ENCODE measurements around the gene FTSJ1. TPM values are rescaled to one million over a fixed set of nuclear protein-coding genes. Genes with fewer than 3 reads are reported as not detected.

FTSJ1 gene
- total and polyA plus RNA-seq, 11 donors, result 13.6 to 62.4 (median 18.1) TPM

GRCh38 chrX:48476919-48477318 is 920 bp downstream of the FTSJ1 start:
- DNase-seq (no peak), ATAC-seq (no peak)
- peaks cover 0 to 8% (median 0%) of the 10 kb centered on the region in 12 donors for H3K4me1 ChIP-seq
- peak overlapping the region in 1 of 12 donors; percentile 87 for H3K27ac ChIP-seq
- H3K36me3 ChIP-seq, result peaks cover 0 to 9% (median 0%) of the 10 kb centered on the region in 9 donors
- no peaks in the 10 kb centered on the region for H3K9me3 ChIP-seq
- no peak for TF ChIP-seq POLR2A (IDR thresholded peaks at IDR 0.05)
- TF ChIP-seq CTCF (IDR thresholded peaks at IDR 0.05), result no peak
- intact Hi-C loops (cut with DNase I), result loop anchor here in 1 of 10 donors (10.0 kb wide), 1 partner anchor 402 kb away; the partner anchor contains the start of gene ZNF630
- H3K27me3 ChIP-seq, result no peaks in the 10 kb centered on the region
- WGBS, 4 donors, result 64 to 78% (median 74%) methylated on average over 4 of the region's 4 CpGs
- peak overlapping the region in 10 of 12 donors; percentile 60 to 82 (median 74) for H3K4me3 ChIP-seq

GRCh38 chrX:48477960-48478755 is 2.2 kb downstream of the FTSJ1 start:
- Histone ChIP-seq H3K27me3 (no peaks in the 10 kb centered on the region), H3K9me3 (no peaks in the 10 kb centered on the region), H3K4me1 (peaks cover 0 to 8% (median 0%) of the 10 kb centered on the region in 12 donors), H3K36me3 (peaks cover 0 to 20% (median 5%) of the 10 kb centered on the region in 9 donors), H3K4me3 (no peak overlapping the region), H3K27ac (no peak overlapping the region)
- ATAC-seq (no peak), DNase-seq (no peak)
- intact Hi-C loops (cut with DNase I), result loop anchor here in 1 of 10 donors (10.0 kb wide), 1 partner anchor 403 kb away; the partner anchor contains the start of gene ZNF630
- 89 to 94% (median 92%) methylated on average over 19 of the region's 19 CpGs for WGBS, 4 donors
- TF ChIP-seq CTCF (IDR thresholded peaks at IDR 0.05), result no peak

- H3K4me3 ChIP-seq, result no peak overlapping the region
- peaks cover 0 to 26% (median 12%) of the 10 kb centered on the region in 9 donors for H3K36me3 ChIP-seq
- intact Hi-C loops (cut with DNase I), result loop anchor here in 1 of 10 donors (10.0 kb wide), 1 partner anchor 404 kb away; the partner anchor contains the start of gene ZNF630
- WGBS, 4 donors, result 73 to 95% (median 80%) methylated on average over 5 of the region's 5 CpGs
- no peak for ATAC-seq
- peaks cover 0 to 8% (median 0%) of the 10 kb centered on the region in 12 donors for H3K4me1 ChIP-seq
- H3K27ac ChIP-seq, result no peak overlapping the region
- H3K27me3 ChIP-seq, result no peaks in the 10 kb centered on the region
- no peaks in the 10 kb centered on the region for H3K9me3 ChIP-seq
- no peak for DNase-seq
- TF ChIP-seq CTCF (IDR thresholded peaks at IDR 0.05) (no peak), POLR2A (IDR thresholded peaks at IDR 0.05) (no peak)
Observed at GRCh38 chrX:48478806-48479205, 2.8 kb downstream of the FTSJ1 start.

GRCh38 chrX:48480142-48480541 is 4.1 kb downstream of the FTSJ1 start:
- no peak for TF ChIP-seq CTCF (IDR thresholded peaks at IDR 0.05)
- no peak for TF ChIP-seq POLR2A (IDR thresholded peaks at IDR 0.05)
- Histone ChIP-seq H3K9me3 (no peaks in the 10 kb centered on the region), H3K4me1 (peaks cover 0 to 4% (median 0%) of the 10 kb centered on the region in 12 donors), H3K36me3 (peaks cover 0 to 27% (median 16%) of the 10 kb centered on the region in 9 donors), H3K27ac (no peak overlapping the region), H3K27me3 (no peaks in the 10 kb centered on the region), H3K4me3 (no peak overlapping the region)
- 68 to 95% (median 88%) methylated on average over 3 of the region's 3 CpGs for WGBS, 4 donors
- no peak for ATAC-seq
- intact Hi-C loops (cut with DNase I), result no loop called here
- no peak for DNase-seq
